HCT116 (cell line): ENCODE measurements around the gene HMGCL. TPM values are rescaled to one million over a fixed set of nuclear protein-coding genes. Genes with fewer than 3 reads are reported as not detected.

Source experiments
- ATAC-seq: fragments of 200-7000 bp; cut with Tn5 transposase; 2 replicates; pipeline ENCODE4 v1.9.1; 2020; ENCODE audit warnings: mild to moderate bottlenecking, moderate library complexity
- BruUV-seq: library from RNA; stranded (reverse); fragments of 400-500 nt; replicated peaks from 2 replicates; lab custom pipeline; 2021; lab: Mats Ljungman, UMichigan
- CTCF ChIA-PET: fragments of 300-600 bp; sonication (Branson Sonifier 250); formaldehyde crosslinking; loops from one replicate; lab custom pipeline; 2021; ENCODE audit warnings: antibody characterized with exemption; lab: Charles Lee
- POLR2A ChIA-PET: fragments of 300-600, 350-600 bp; sonication (Branson Sonifier 250); formaldehyde crosslinking; loops from one replicate; lab custom pipeline; 2021; ENCODE audit warnings: antibody characterized with exemption; lab: Charles Lee
- RAD21 ChIA-PET, 2 experiments: fragments of 300-600 bp; sonication (Branson Sonifier 250); formaldehyde crosslinking; loops; one replicate each; lab custom pipeline; 2023; ENCODE audit warnings: low total read pairs in 2 of 2; ENCODE audit not compliant: uncharacterized antibody in 2 of 2, unreplicated experiment in 2 of 2, low non-redundant PET in 1 of 2; lab: Charles Lee
- DNase-seq: peaks from one replicate; pipeline ENCODE4 v3.0.0-alpha.2; 2010; ENCODE audit warnings: low read depth, low spot score
- H2AFZ ChIP-seq: fragments of 200-600 bp; shearing (Covaris generic), sonication (generic); 2 replicates; pipeline ENCODE4 v1.6.1; 2017; ENCODE audit warnings: low read depth, mixed run types, mixed read lengths, antibody characterized with exemption, low read length; ENCODE audit not compliant: poor library complexity, severe bottlenecking
- H3K27ac ChIP-seq: 2 replicates; pipeline ENCODE4 v1.5.1; 2012; ENCODE audit warnings: low read depth, low read length
- H3K27me3 ChIP-seq: fragments of 200-600 bp; sonication (generic); 2 replicates; pipeline ENCODE4 v1.6.1; 2016; ENCODE audit warnings: mixed run types, low read length, mixed read lengths; ENCODE audit not compliant: insufficient read depth
- H3K36me3 ChIP-seq, 2 experiments: fragments of 200-500 bp in 1 of 2; fragments of 200-600 bp in 1 of 2; sonication (Bioruptor generic) in 1 of 2; sonication (generic) in 1 of 2; 2 replicates each; pipeline versions ENCODE4 v1.5.1 to v1.6.1; 2014 to 2016; ENCODE audit warnings: low read length in 2 of 2, inconsistent platforms in 1 of 2, mixed read lengths in 1 of 2, mixed run types in 1 of 2; ENCODE audit not compliant: insufficient read depth in 2 of 2, control insufficient read depth in 1 of 2
- H3K4me1 ChIP-seq, 2 experiments: fragments of 200-600 bp in 1 of 2; sonication (generic) in 1 of 2; 2 replicates each; pipeline versions ENCODE4 v1.5.1 to v1.6.1; 2012 to 2017; ENCODE audit warnings: low read length in 2 of 2, inconsistent platforms in 1 of 2, mild to moderate bottlenecking in 1 of 2, mixed read lengths in 1 of 2, mixed run types in 1 of 2, moderate library complexity in 1 of 2; ENCODE audit not compliant: insufficient read depth in 2 of 2, control insufficient read depth in 1 of 2
- H3K4me2 ChIP-seq: fragments of 200-600 bp; sonication (generic); 2 replicates; pipeline ENCODE4 v1.6.1; 2017; ENCODE audit warnings: mixed run types, low read length, mixed read lengths
- H3K4me3 ChIP-seq, 2 experiments: fragments of 200-600 bp in 1 of 2; sonication (generic) in 1 of 2; replicated peaks in 1 of 2; 2 replicates each; pipeline ENCODE4 v1.5.1; 2011 to 2016; ENCODE audit warnings: low read length in 2 of 2, control low read depth in 1 of 2, low read depth in 1 of 2, mild to moderate bottlenecking in 1 of 2, mixed read lengths in 1 of 2, mixed run types in 1 of 2
- H3K79me2 ChIP-seq: fragments of 200-600 bp; sonication (generic); 2 replicates; pipeline ENCODE4 v1.6.1; 2017; ENCODE audit warnings: mild to moderate bottlenecking, mixed run types, low read length, moderate library complexity, mixed read lengths; ENCODE audit not compliant: insufficient read depth
- H3K9ac ChIP-seq: fragments of 200-600 bp; sonication (generic); 2 replicates; pipeline ENCODE4 v1.6.1; 2016; ENCODE audit warnings: low read length, mixed read lengths
- H3K9me2 ChIP-seq: fragments of 200-600 bp; sonication (generic), shearing (Covaris generic); 2 replicates; pipeline ENCODE4 v1.6.1; 2017; ENCODE audit warnings: mixed run types, mild to moderate bottlenecking, moderate library complexity; ENCODE audit not compliant: insufficient read depth
- H3K9me3 ChIP-seq, 2 experiments: fragments of 200-500 bp in 1 of 2; fragments of 200-600 bp in 1 of 2; sonication (Bioruptor generic) in 1 of 2; sonication (generic) in 1 of 2; 2 replicates each; pipeline ENCODE4 v1.6.1; 2014 to 2017; ENCODE audit warnings: low read length in 2 of 2, mixed read lengths in 2 of 2, inconsistent platforms in 1 of 2, low read depth in 1 of 2, mild to moderate bottlenecking in 1 of 2, mixed run types in 1 of 2, moderate library complexity in 1 of 2; ENCODE audit not compliant: control insufficient read depth in 1 of 2, insufficient read depth in 1 of 2
- H4K20me1 ChIP-seq: fragments of 200-600 bp; sonication (generic), shearing (Covaris generic); 2 replicates; pipeline ENCODE4 v1.6.1; 2017; ENCODE audit warnings: mixed run types, mild to moderate bottlenecking, moderate library complexity; ENCODE audit not compliant: insufficient read depth
- CBX3 ChIP-seq: IDR thresholded peaks from 2 replicates; pipeline ENCODE4 v1.6.1; 2012; ENCODE audit warnings: low read depth
- CEBPB ChIP-seq: IDR thresholded peaks from 2 replicates; pipeline ENCODE4 v1.6.1; 2012; ENCODE audit warnings: low read depth
- EZH2 ChIP-seq: fragments of 200-600 bp; sonication (generic); IDR thresholded peaks from 2 replicates; pipeline ENCODE4 v1.6.1; 2017; ENCODE audit warnings: antibody characterized with exemption, mixed run types
- FOSL1 ChIP-seq: IDR thresholded peaks from 2 replicates; pipeline ENCODE4 v1.6.1; 2012; ENCODE audit warnings: low read depth
- JUND ChIP-seq: IDR thresholded peaks from 2 replicates; pipeline ENCODE4 v1.6.1; 2012
- POLR2A ChIP-seq: IDR thresholded peaks from 2 replicates; pipeline ENCODE4 v1.7.0; 2011; ENCODE audit warnings: borderline replicate concordance; ENCODE audit not compliant: insufficient read depth, insufficient read length; ENCODE audit errors: extremely low read depth
- POLR2AphosphoS5 ChIP-seq: IDR thresholded peaks from 2 replicates; pipeline ENCODE4 v1.6.1; 2011; ENCODE audit warnings: mild to moderate bottlenecking, low read depth, low read length, moderate library complexity
- SIN3A ChIP-seq: IDR thresholded peaks from 2 replicates; pipeline ENCODE4 v1.6.1; 2012; ENCODE audit warnings: low read depth
- SP1 ChIP-seq: IDR thresholded peaks from 2 replicates; pipeline ENCODE4 v1.6.1; 2012; ENCODE audit warnings: low read depth
- SRF ChIP-seq: IDR thresholded peaks from 2 replicates; pipeline ENCODE4 v1.6.1; 2012; ENCODE audit warnings: low read depth
- YY1 ChIP-seq: IDR thresholded peaks from 2 replicates; pipeline ENCODE4 v1.6.1; 2011; ENCODE audit warnings: low read length, low read depth, moderate library complexity, mild to moderate bottlenecking; ENCODE audit not compliant: insufficient replicate concordance; ENCODE audit errors: extremely low read depth
- ZFX ChIP-seq: fragments of 450-650 bp; IDR thresholded peaks from 2 replicates; pipeline ENCODE4 v1.6.1; 2017
- ZNF274 ChIP-seq: fragments of 200-500 bp; sonication (Bioruptor generic); IDR thresholded peaks from 2 replicates; pipeline ENCODE4 v1.6.1; 2014; ENCODE audit warnings: mild to moderate bottlenecking, low read depth, low read length, inconsistent platforms
- intact Hi-C: fragments of 100-400 bp; cut with micrococcal nuclease; formaldehyde crosslinking; loops from 2 replicates; pipeline ENCODE4 v1.10.0; 2022
- total RNA-seq: library from RNA; stranded (reverse); gene quantifications from one replicate; pipeline ENCODE4 v1.2.1, GENCODE V29; 2021; ENCODE audit not compliant: unreplicated experiment
- TF ChIP-seq, protein P1 (sequence below): IDR thresholded peaks from 2 replicates; pipeline ENCODE4 v1.6.1; 2012; ENCODE audit warnings: low read depth
- TF ChIP-seq, protein P2 (sequence below): IDR thresholded peaks from 2 replicates; pipeline ENCODE4 v1.6.1; 2012
- TF ChIP-seq, protein P3 (sequence below): IDR thresholded peaks from 2 replicates; pipeline ENCODE4 v1.6.1; 2011; ENCODE audit warnings: mild to moderate bottlenecking, low read length, moderate library complexity; ENCODE audit not compliant: insufficient replicate concordance; ENCODE audit errors: extremely low read depth
- TF ChIP-seq, protein P4 (sequence below), 3 experiments: fragments of 200-600 bp in 1 of 3; sonication (generic) in 1 of 3; IDR thresholded peaks in 2 of 3; conservative IDR thresholded peaks in 1 of 3; 2 replicates each; pipeline ENCODE4 v1.5.1; 2012 to 2017; ENCODE audit warnings: low read depth in 2 of 3, low read length in 2 of 3, antibody characterized with exemption in 1 of 3, borderline replicate concordance in 1 of 3, control low read depth in 1 of 3, mild to moderate bottlenecking in 1 of 3, mixed read lengths in 1 of 3, mixed run types in 1 of 3, moderate library complexity in 1 of 3; ENCODE audit not compliant: insufficient read depth in 1 of 3

HMGCL gene
- total RNA-seq, 1 experiment from 2014 or later = 36.2 TPM

DNA sequence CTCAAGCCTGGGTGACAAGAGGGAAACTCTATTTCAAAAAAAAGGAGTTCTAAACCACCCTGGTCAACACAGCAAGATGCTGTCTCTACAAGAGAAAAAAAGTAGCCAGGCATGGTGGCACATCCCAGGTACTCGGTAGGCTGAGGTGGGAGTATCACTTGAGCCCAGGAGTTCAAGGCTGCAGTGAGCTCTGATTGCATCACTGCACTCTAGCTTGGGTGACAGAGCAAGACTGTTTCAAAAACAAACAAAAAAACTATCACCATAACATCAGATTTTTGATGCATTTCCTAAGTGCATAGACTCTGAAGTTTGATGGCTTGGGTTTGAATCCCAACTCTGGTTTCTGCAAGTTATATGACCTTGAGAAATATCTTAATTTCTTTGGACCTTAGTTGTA lies 72.3 kb downstream of the HMGCL start:
- ChIA-PET CTCF (no interaction called here), POLR2A (no interaction called here)
- intact Hi-C loops = loop anchor here (5.0 kb wide), 1 partner anchor 211 kb away; no protein-coding TSS in a partner anchor

More for the DNA sequence above, 72.3 kb downstream of the HMGCL start:
- Histone ChIP-seq H3K9me2 (no peaks in the 10 kb centered on the region), H3K9ac (no peak overlapping the region), H3K36me3 (peaks cover 71 to 76% of the 10 kb centered on the region in 2 experiments), H3K4me1 (peaks cover 0 to 10% of the 10 kb centered on the region in 2 experiments; a peak in 1 of 4 replicates), H3K4me2 (no peak overlapping the region), H2AFZ (no peak overlapping the region), H3K9me3 (no peaks in the 10 kb centered on the region), H3K4me3 (no peak overlapping the region), H3K79me2 (peaks cover 58% of the 10 kb centered on the region), H3K27me3 (no peaks in the 10 kb centered on the region), H4K20me1 (peaks cover 12% of the 10 kb centered on the region; the same call in 1 of the 2 replicates), H3K27ac (no peak overlapping the region)
- RAD21 ChIA-PET = no interaction called here
- no peak for DNase-seq
- TF ChIP-seq, protein P1, sequence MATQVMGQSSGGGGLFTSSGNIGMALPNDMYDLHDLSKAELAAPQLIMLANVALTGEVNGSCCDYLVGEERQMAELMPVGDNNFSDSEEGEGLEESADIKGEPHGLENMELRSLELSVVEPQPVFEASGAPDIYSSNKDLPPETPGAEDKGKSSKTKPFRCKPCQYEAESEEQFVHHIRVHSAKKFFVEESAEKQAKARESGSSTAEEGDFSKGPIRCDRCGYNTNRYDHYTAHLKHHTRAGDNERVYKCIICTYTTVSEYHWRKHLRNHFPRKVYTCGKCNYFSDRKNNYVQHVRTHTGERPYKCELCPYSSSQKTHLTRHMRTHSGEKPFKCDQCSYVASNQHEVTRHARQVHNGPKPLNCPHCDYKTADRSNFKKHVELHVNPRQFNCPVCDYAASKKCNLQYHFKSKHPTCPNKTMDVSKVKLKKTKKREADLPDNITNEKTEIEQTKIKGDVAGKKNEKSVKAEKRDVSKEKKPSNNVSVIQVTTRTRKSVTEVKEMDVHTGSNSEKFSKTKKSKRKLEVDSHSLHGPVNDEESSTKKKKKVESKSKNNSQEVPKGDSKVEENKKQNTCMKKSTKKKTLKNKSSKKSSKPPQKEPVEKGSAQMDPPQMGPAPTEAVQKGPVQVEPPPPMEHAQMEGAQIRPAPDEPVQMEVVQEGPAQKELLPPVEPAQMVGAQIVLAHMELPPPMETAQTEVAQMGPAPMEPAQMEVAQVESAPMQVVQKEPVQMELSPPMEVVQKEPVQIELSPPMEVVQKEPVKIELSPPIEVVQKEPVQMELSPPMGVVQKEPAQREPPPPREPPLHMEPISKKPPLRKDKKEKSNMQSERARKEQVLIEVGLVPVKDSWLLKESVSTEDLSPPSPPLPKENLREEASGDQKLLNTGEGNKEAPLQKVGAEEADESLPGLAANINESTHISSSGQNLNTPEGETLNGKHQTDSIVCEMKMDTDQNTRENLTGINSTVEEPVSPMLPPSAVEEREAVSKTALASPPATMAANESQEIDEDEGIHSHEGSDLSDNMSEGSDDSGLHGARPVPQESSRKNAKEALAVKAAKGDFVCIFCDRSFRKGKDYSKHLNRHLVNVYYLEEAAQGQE = no peak
- TF ChIP-seq FOSL1 = no peak
- TF ChIP-seq POLR2A = no peak
- TF ChIP-seq JUND = no peak
- TF ChIP-seq CEBPB = no peak
- no peak for TF ChIP-seq SRF
- no peak for TF ChIP-seq EZH2
- TF ChIP-seq, protein P2, sequence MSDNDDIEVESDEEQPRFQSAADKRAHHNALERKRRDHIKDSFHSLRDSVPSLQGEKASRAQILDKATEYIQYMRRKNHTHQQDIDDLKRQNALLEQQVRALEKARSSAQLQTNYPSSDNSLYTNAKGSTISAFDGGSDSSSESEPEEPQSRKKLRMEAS = no peak
- no peak for TF ChIP-seq SIN3A
- TF ChIP-seq YY1 = no peak
- TF ChIP-seq, protein P3, sequence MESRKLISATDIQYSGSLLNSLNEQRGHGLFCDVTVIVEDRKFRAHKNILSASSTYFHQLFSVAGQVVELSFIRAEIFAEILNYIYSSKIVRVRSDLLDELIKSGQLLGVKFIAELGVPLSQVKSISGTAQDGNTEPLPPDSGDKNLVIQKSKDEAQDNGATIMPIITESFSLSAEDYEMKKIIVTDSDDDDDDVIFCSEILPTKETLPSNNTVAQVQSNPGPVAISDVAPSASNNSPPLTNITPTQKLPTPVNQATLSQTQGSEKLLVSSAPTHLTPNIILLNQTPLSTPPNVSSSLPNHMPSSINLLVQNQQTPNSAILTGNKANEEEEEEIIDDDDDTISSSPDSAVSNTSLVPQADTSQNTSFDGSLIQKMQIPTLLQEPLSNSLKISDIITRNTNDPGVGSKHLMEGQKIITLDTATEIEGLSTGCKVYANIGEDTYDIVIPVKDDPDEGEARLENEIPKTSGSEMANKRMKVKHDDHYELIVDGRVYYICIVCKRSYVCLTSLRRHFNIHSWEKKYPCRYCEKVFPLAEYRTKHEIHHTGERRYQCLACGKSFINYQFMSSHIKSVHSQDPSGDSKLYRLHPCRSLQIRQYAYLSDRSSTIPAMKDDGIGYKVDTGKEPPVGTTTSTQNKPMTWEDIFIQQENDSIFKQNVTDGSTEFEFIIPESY = no peak
- TF ChIP-seq, protein P4, sequence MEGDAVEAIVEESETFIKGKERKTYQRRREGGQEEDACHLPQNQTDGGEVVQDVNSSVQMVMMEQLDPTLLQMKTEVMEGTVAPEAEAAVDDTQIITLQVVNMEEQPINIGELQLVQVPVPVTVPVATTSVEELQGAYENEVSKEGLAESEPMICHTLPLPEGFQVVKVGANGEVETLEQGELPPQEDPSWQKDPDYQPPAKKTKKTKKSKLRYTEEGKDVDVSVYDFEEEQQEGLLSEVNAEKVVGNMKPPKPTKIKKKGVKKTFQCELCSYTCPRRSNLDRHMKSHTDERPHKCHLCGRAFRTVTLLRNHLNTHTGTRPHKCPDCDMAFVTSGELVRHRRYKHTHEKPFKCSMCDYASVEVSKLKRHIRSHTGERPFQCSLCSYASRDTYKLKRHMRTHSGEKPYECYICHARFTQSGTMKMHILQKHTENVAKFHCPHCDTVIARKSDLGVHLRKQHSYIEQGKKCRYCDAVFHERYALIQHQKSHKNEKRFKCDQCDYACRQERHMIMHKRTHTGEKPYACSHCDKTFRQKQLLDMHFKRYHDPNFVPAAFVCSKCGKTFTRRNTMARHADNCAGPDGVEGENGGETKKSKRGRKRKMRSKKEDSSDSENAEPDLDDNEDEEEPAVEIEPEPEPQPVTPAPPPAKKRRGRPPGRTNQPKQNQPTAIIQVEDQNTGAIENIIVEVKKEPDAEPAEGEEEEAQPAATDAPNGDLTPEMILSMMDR (IDR thresholded peaks at IDR 0.05 in 2 of 3, conservative IDR thresholded peaks at IDR 0.05 in 1 of 3; ENCODE audit: borderline replicate concordance in 1 of 3, insufficient read depth in 1 of 3, low read depth in 2 of 3, low read length in 2 of 3) = no peak
- no peak for TF ChIP-seq ZNF274
- no peak for TF ChIP-seq POLR2AphosphoS5
- TF ChIP-seq SP1 = no peak
- TF ChIP-seq ZFX = no peak
- TF ChIP-seq CBX3 = no peak
- no peak for ATAC-seq
- no TSS peak for BruUV-seq
